Measurements from ENCODE around the gene TEX19.

- TF ChIP-seq CTCF (IDR thresholded peaks at IDR 0.05), result no peak
- no peak for TF ChIP-seq POLR2A (IDR thresholded peaks at IDR 0.05; ENCODE audit: low read depth)
- TF ChIP-seq POLR2AphosphoS5 (IDR thresholded peaks at IDR 0.05), result no peak
Measured at GRCh38 chr17:82309656-82310570, 49.1 kb upstream of the TEX19 start.

Measured in esophagus muscularis mucosa (tissue), 3 donors.